Urinary bladder (tissue), 4 donors: ENCODE results near the gene RAB1B. TPM values are rescaled to one million over a fixed set of nuclear protein-coding genes. Genes with fewer than 3 reads are reported as not detected.

Source experiments
- DNase-seq: peaks from one replicate; pipeline ENCODE4 v3.0.0-alpha.2; 2015; ENCODE audit errors: extremely low spot score
- H3K27ac ChIP-seq: one replicate; pipeline ENCODE4 v1.5.1; 2013; ENCODE audit warnings: low read depth, mild to moderate bottlenecking, moderate library complexity
- H3K36me3 ChIP-seq: one replicate; pipeline ENCODE4 v1.6.1; 2013; ENCODE audit warnings: mild to moderate bottlenecking, moderate library complexity; ENCODE audit not compliant: insufficient read depth
- H3K4me1 ChIP-seq: one replicate; pipeline ENCODE4 v1.6.1; 2013; ENCODE audit warnings: mild to moderate bottlenecking, moderate library complexity; ENCODE audit not compliant: insufficient read depth
- H3K4me3 ChIP-seq: one replicate; pipeline ENCODE4 v1.5.1; 2013; ENCODE audit warnings: low read depth, low read length
- WGBS: extraction: QIAGEN DNeasy Blood & Tissue Kit; methylation state at CpG from one replicate; pipeline ENCODE4 v1.1.7; 2013; 5-methylcytosine and 5-hydroxymethylcytosine counted together
- polyA plus RNA-seq: library from polyadenylated mRNA; stranded (reverse); fragments of 200-250 nt; gene quantifications from one replicate; pipeline ENCODE4 v1.2.3, GENCODE V29; 2013
- total RNA-seq: library from RNA; depleted of rRNA; stranded (reverse); fragments of >200 nt; gene quantifications from one replicate; pipeline ENCODE4 v1.2.3, GENCODE V29; 2014
- donor health status: healthy with polysubstance abuse.
- donor health status: healthy.

RAB1B gene
- total and polyA plus RNA-seq, 2 donors = 34.3 to 190 TPM

DNA sequence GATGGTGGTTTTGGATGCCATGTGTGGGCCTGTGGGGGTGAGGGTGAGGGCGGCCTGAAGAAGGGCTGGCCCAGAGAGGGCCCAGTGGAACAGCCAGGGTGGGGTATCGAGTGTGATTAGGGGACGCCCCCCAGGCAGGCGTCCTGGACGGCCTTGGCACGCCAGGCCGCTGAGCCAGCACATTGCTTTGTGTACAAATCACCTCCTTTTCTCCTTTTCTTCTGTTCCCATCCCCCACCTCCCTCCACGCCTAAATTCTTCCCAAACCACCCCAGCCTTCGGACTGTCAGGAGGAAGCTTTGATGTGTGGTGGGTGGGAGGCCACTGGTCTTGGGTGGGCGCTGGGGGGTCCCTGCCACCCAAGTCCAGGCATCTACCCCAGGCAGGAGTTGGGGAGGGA is 56.2 kb downstream of the RAB1B start:
- Histone ChIP-seq H3K4me1 (no peaks in the 10 kb centered on the region), H3K4me3 (no peak overlapping the region), H3K36me3 (no peaks in the 10 kb centered on the region), H3K27ac (no peak overlapping the region)
- no peak for DNase-seq
- WGBS = 53% methylated on average over 10 of the region's 10 CpGs

DNA sequence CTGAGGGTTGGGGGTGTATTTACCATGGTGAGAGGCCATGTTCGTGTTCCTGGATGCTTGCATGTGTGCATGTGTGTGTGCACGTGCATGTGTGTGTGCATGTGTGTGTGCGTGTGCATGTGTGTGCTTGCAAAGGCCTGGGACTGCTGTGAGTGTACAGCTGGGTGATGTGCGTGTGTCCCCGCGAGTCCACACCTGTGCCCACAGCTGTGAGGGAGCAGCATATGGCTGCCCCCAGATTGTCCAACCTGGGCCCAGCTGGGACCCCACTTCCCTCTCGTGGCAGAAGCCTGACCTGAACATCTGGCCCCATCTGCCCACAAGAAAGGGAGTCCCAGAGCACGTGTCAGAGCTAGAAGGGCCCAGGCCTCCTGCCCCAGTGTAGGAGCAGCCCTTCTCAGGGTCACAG is 56.8 kb downstream of the RAB1B start:
- no peak for DNase-seq
- Histone ChIP-seq H3K27ac (no peak overlapping the region), H3K4me1 (no peaks in the 10 kb centered on the region), H3K36me3 (no peaks in the 10 kb centered on the region), H3K4me3 (no peak overlapping the region)
- WGBS = 72% methylated on average over 8 of the region's 8 CpGs

DNA sequence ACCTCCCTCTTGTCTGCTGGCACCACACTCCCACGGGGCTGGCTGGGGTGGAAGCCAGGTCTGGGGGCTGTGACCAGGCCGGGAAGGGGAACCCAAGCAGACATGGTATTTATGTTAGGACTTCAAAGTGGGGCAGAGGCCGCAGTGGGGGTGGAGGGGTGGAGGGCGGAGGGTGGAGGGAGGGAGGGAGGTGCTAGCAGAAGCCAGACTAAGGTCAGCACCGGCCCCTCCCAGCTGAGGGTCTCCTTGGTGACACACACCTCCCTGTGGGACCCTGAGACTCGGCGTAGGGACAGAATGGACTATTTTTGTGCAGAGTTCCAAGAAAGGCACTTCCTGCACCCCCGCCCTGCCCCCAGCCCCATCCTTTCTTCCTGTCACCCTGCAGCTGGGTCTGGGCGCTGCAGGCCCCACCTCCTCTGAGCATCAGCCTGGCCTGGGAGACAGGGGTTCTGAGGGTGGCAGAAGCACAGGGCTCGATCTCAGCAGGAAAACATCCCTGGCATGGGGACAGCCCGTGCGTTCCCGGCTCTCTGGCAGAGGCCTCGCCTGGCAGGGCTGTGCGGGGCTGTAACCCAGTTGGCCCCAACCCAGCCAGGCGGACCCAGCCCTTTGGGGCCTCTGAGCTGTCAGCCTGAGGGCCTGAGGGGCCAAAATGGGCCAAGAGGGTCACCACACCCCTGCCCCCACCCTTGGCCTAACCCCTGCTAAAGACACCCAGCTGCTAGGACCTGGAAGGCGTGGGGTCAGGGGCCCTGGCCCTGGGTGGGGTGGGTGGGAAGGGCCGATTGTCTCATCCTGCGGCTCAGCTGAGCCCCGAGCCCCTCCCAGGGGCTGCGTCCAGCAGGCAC is 58.0 kb downstream of the RAB1B start:
- H3K4me3 ChIP-seq = no peak overlapping the region
- 28% methylated on average over 21 of the region's 21 CpGs for WGBS
- no peaks in the 10 kb centered on the region for H3K4me1 ChIP-seq
- DNase-seq = no peak
- no peaks in the 10 kb centered on the region for H3K36me3 ChIP-seq
- no peak overlapping the region for H3K27ac ChIP-seq

Other genes starting within 250 kb of the RAB1B start
- not detected for gene CATSPER1, start 242.2 kb upstream of the RAB1B start, total RNA-seq
- gene CATSPER1, start 242.2 kb upstream of the RAB1B start, polyA plus RNA-seq = 0.35 TPM
- gene GAL3ST3, start 219.5 kb upstream of the RAB1B start, total RNA-seq = 0.42 TPM
- not detected for gene GAL3ST3, start 219.5 kb upstream of the RAB1B start, polyA plus RNA-seq
- gene SF3B2, start 216.3 kb upstream of the RAB1B start, total RNA-seq = 77.2 TPM
- 142 TPM for gene SF3B2, start 216.3 kb upstream of the RAB1B start, polyA plus RNA-seq
- gene PACS1, start 198.4 kb upstream of the RAB1B start, total RNA-seq = 42.3 TPM
- 41.3 TPM for gene PACS1, start 198.4 kb upstream of the RAB1B start, polyA plus RNA-seq
- gene KLC2, start 10.9 kb upstream of the RAB1B start, total RNA-seq = 9.5 TPM
- 39.2 TPM for gene KLC2, start 10.9 kb upstream of the RAB1B start, polyA plus RNA-seq
- gene CNIH2, start 9.5 kb downstream of the RAB1B start, total RNA-seq = 1.1 TPM
- gene CNIH2, start 9.5 kb downstream of the RAB1B start, polyA plus RNA-seq = 0.24 TPM
- gene YIF1A, start 20.5 kb downstream of the RAB1B start, total RNA-seq = 62.0 TPM
- 84.7 TPM for gene YIF1A, start 20.5 kb downstream of the RAB1B start, polyA plus RNA-seq
- gene TMEM151A, start 23.3 kb downstream of the RAB1B start, total RNA-seq = 0.32 TPM
- gene TMEM151A, start 23.3 kb downstream of the RAB1B start, polyA plus RNA-seq = 0.15 TPM
- gene CD248, start 48.4 kb downstream of the RAB1B start, total RNA-seq = 28.7 TPM
- gene CD248, start 48.4 kb downstream of the RAB1B start, polyA plus RNA-seq = 66.5 TPM
- 2.9 TPM for gene RIN1, start 67.8 kb downstream of the RAB1B start, total RNA-seq
- 8.4 TPM for gene RIN1, start 67.8 kb downstream of the RAB1B start, polyA plus RNA-seq
- 13.6 TPM for gene BRMS1, start 76.5 kb downstream of the RAB1B start, total RNA-seq
- gene BRMS1, start 76.5 kb downstream of the RAB1B start, polyA plus RNA-seq = 37.3 TPM
- gene B4GAT1, start 79.0 kb downstream of the RAB1B start, total RNA-seq = 22.8 TPM
- 50.4 TPM for gene B4GAT1, start 79.0 kb downstream of the RAB1B start, polyA plus RNA-seq
- gene SLC29A2, start 103.1 kb downstream of the RAB1B start, total RNA-seq = 1.1 TPM
- 2.1 TPM for gene SLC29A2, start 103.1 kb downstream of the RAB1B start, polyA plus RNA-seq
- gene NPAS4, start 152.4 kb downstream of the RAB1B start, total RNA-seq = 1.6 TPM
- 2.4 TPM for gene NPAS4, start 152.4 kb downstream of the RAB1B start, polyA plus RNA-seq
- 32.9 TPM for gene MRPL11, start 170.2 kb downstream of the RAB1B start, total RNA-seq
- gene MRPL11, start 170.2 kb downstream of the RAB1B start, polyA plus RNA-seq = 54.9 TPM
- 7.6 TPM for gene PELI3, start 198.3 kb downstream of the RAB1B start, total RNA-seq
- 22.5 TPM for gene PELI3, start 198.3 kb downstream of the RAB1B start, polyA plus RNA-seq
- 16.9 TPM for gene DPP3, start 211.8 kb downstream of the RAB1B start, total RNA-seq
- gene DPP3, start 211.8 kb downstream of the RAB1B start, polyA plus RNA-seq = 26.8 TPM
- 40.4 TPM for gene BBS1, start 242.0 kb downstream of the RAB1B start, total RNA-seq
- gene BBS1, start 242.0 kb downstream of the RAB1B start, polyA plus RNA-seq = 33.3 TPM